T follicular helper cell (primary cell): ENCODE measurements around the gene NAALADL2.
"Not testable (repeated sequence)": the region's sequence is repeated elsewhere in the genome, so short reads cannot be mapped to it uniquely, and the experiment has no call there.

Experiments
- DNase-seq: peaks from one replicate; pipeline ENCODE4 v3.0.0-alpha.2; 2020; ENCODE audit warnings: low read depth

Gene NAALADL2

DNA sequence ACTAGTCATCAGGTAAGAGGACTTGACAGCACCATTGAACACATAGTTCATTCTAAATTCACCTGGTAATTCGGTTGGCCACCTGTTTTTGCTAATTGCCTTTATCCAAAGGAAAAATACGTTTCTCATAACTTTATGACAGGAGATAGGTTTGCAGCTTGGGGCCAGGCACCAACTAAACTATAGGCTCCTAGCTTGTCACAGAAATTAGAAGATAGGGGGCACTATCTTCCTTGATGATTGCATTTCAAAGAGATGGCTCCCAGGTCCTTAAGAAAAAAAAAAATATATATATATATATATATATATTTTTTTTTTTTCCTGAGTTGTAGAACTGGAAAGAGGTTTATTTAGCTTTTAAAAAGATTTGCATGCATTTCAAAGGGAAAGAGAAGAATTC lies 563.6 kb downstream of the NAALADL2 start:
- no peak for DNase-seq

DNA sequence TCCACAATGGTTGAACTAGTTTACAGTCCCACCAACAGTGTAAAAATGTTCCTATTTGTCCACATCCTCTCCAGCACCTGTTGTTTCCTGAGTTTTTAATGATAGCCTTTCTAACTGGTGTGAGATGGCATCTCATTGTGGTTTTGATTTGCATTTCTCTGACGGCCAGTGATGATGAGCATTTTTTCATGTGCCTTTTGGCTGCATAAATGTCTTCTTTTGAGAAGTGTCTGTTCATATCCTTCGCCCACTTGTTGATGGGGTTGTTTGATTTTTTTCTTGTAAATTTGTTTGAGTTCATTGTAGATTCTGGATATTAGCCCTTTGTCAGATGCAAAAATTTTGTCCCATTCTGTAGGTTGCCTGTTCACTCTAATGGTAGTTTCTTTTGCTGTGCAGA lies 564.7 kb downstream of the NAALADL2 start:
- DNase-seq = not testable (repeated sequence)

- no peak for DNase-seq
Observed at GRCh38 chr3:175426805-175427204, 567.7 kb downstream of the NAALADL2 start.

GRCh38 chr3:175428466-175428865 lies 569.3 kb downstream of the NAALADL2 start:
- DNase-seq = no peak

GRCh38 chr3:175430983-175431773 lies 572.0 kb downstream of the NAALADL2 start:
- no peak for DNase-seq

DNA sequence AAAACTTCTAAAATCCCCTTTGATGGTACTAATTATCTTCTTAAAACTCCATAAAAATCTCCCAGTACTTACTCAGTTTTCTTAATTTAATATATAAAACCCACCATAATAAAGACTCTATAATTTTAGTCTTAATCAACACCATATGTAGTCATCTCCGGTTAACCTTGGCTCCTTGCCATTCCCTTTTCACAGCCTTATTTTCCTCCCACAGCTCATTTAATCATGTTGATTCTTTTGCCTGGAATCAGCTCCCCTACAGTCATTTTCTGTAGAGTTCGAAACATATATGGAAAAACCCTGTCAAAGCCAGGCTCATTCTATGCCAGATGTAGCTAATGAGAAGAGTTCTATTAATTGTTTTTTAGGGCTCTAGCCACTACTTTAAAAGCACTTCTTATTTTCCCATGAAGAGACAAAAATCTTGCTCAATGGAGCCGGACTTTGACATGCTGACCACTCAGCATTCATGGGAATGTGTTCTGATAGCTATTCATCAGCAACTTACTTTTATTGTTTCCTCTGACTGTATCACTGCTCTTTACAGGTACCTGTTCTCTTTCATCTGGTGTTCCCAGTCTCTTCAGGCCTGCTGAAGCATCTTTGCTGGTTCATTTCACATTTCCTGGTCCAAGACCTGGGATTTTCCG lies 573.4 kb downstream of the NAALADL2 start:
- DNase-seq = no peak

GRCh38 chr3:175433026-175433674 lies 574.0 kb downstream of the NAALADL2 start:
- DNase-seq = no peak

DNA sequence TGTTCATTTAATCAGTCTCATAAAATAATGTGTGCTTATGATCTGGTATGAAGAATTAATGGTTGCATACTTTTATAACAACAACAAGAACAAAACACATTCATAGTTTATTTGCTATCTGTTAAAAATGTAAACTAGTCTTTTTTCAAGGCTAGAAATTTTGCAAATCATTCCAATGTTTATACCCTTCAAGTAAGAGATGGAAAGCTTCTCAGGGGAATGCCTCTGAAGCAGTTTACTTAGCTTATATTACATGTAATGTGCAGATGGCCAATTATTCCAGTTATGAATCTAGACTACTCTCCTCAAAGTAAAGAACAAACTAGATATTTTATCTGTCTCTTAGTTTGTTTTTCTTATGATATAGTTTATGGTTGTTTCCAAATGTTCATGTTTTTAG lies 575.4 kb downstream of the NAALADL2 start:
- no peak for DNase-seq

DNA sequence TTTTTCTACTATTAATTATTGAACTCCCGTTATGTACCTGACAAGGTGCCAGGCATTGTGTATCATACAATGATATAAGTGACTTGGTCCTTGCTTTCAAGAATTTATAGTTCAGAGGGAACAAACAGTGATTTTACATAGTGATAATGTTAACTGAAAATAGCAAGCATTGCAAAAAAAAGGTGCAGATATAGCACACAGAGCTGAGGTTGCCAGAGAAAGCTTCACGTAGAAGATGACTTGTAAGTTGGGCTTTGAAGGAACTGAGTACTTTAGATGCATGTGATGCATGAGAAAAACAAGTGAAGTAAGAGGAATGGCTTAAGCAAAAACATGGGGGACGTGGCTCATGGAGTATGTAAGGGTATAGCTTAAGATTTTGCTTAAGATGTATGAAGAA lies 584.5 kb downstream of the NAALADL2 start:
- DNase-seq = no peak

- DNase-seq = no peak
Observed at GRCh38 chr3:175445741-175446140, 586.6 kb downstream of the NAALADL2 start.

DNA sequence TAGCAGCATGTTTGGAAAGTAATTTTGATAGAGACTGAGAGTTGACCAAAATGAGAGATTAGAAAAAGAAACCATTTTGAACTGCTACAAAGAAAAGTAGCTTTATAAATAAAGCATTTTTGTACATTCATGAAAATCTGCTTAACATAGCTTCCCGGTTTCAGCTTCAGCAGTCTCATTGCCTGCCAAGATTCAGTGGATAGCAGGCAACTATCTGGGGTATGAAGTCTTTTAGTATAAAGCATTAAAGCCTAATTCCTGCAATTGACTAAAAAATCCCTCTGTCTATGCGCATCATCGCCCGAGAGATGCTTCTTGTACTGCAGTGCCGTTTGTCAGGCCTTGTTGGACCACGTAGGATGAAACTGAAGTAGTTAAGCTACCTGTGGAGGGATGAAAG lies 588.4 kb downstream of the NAALADL2 start:
- no peak for DNase-seq

GRCh38 chr3:175453361-175453760 lies 594.2 kb downstream of the NAALADL2 start:
- DNase-seq = no peak

GRCh38 chr3:175456466-175456865 lies 597.3 kb downstream of the NAALADL2 start:
- DNase-seq = no peak

GRCh38 chr3:175457301-175457700 lies 598.2 kb downstream of the NAALADL2 start:
- no peak for DNase-seq

DNA sequence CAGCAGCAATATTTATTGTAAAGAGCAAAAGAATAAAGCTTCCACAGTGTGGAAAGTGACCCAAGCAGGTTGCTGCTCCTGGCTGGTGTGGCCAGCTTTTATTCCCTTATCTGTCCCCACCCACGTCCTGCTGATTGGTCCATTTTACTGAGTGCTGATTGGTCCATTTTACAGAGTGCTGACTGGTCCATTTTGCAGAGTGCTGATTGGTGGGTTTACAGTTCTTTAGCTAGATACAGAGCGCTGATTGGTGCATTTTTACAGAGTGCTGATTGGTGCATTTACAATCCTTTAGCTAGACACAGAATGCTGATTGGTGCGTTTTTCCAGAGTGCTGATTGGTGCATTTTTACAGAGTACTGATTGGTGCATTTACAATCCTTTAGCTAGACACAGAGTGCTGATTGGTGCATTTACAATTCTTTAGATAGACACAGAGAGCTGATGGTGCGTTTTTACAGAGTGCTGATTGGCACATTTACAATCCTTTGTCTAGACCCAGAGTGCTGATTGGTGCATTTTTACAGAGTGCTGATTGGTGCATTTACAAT lies 601.8 kb downstream of the NAALADL2 start:
- not testable (repeated sequence) for DNase-seq

DNA sequence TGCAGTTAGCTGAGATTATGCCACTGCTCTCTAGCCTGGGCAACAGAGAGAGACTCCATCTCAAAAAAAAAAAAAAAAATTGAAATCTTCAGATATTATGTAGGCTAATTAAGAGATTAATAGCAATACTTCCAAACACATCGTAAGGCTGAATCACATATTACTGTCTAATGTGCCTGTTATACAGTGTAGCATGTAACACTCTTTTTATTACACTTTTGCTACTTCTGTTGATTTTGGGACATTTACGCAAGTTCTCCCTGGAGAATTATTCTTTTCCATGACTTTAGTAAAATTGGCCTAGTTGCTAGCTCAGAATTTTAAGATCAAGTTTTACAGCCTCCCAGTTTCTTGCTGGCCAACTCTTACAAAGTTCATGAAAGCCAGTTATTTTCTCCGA lies 605.2 kb downstream of the NAALADL2 start:
- DNase-seq = no peak

GRCh38 chr3:175469124-175469523 lies 610.0 kb downstream of the NAALADL2 start:
- no peak for DNase-seq

DNA sequence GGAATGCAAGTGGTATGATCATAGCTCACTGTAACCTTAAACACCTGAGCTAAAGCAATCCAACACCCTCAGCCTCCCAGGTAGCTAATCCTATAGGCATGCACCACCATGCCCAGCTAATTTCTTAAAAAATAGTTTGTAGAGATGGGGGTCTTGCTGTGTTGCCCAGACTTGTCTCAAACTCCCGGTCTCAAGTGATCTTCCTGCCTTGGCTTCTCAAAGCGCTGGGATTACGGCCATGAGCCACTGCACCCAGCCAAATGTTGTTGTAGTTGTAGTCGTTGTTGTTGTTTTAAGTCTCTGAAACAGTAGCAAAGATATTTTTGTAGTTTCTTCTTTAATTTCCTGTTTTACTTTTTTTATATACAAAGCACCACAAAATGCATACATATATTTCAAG lies 616.6 kb downstream of the NAALADL2 start:
- no peak for DNase-seq

- DNase-seq = no peak
Observed at GRCh38 chr3:175476489-175476888, 617.4 kb downstream of the NAALADL2 start.

DNA sequence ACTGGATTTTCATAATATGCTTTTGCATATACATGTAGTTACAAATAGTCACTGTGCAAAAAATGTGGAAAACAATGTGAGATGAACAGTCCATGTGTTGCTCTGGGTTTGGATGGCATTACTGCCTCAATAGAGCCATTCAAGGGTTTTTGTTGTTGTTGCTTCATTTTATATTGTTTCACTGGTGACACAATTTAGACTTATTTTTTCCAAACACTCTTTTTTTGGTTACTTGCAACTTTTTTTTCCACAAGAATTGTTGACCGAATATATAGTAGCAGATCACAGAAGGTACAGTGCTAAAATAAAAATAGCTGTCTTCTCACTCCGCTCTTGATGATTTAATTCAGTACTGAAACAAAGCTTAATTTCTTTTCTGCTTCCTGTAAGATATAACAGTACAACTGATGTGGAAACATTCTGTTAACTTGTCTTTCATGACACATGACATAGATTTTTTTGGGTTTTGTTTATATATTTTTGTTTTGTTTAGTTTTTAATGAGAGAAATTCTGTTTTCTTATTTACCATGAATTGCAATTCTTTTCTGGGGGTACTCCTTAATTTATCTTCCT lies 618.6 kb downstream of the NAALADL2 start:
- DNase-seq = no peak

DNA sequence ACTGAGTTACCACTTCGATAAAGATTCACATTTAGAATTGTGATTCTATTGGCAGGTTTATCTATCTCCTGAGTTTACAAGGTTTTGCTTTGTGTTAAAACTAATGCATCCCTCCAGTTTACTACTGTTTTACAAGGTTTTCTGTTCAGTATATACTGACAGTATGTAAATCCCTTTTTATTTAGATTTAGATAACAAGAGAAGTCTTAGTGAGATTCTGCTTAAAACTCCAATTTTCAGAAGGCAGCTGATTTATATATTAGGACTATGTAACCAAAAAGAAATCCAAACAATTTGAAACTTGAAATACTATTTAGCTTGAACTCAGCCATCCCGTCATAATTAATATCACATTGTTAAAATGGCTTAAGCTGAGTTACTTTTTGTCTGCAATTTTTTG lies 619.2 kb downstream of the NAALADL2 start:
- DNase-seq = no peak

DNA sequence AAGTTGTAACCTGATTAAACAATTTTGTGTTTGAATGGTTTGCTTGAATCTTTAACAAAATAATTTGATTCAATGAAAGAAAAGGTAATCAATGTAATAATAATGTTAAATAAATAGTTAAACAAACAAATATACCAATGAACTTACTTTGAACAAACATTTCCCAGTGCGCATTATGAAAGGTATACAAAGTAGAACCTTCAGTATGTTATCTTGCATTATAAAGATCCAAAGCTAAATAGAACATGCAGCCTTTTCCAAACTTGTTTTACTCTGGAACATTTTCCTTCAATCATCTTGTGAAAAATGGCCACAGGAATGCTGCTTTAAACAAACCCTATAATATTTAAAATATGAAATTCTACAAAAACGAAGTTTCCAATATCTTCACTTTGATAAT lies 620.0 kb downstream of the NAALADL2 start:
- no peak for DNase-seq
